ENCODE data around the gene LRCH4.
"Not testable (repeated sequence)": the region's sequence is repeated elsewhere in the genome, so short reads cannot be mapped to it uniquely, and the experiment has no call there.

Gene LRCH4

GRCh38 chr7:100568896-100569844 is 16.8 kb downstream of the LRCH4 start:
- no peak for DNase-seq (ENCODE audit: extremely low read depth, low read depth)
- TF ChIP-seq CTCF (IDR thresholded peaks at IDR 0.05; ENCODE audit: low read depth, low read length) = peak; percentile 18

GRCh38 chr7:100568176-100568895 is 17.6 kb downstream of the LRCH4 start:
- DNase-seq (ENCODE audit: extremely low read depth, low read depth) = no peak
- no peak for TF ChIP-seq CTCF (IDR thresholded peaks at IDR 0.05; ENCODE audit: low read depth, low read length)

GRCh38 chr7:100567751-100568175 is 18.2 kb downstream of the LRCH4 start:
- TF ChIP-seq CTCF (IDR thresholded peaks at IDR 0.05; ENCODE audit: low read depth, low read length) = no peak
- no peak for DNase-seq (ENCODE audit: extremely low read depth, low read depth)

GRCh38 chr7:100567031-100567730 is 18.7 kb downstream of the LRCH4 start:
- TF ChIP-seq CTCF (IDR thresholded peaks at IDR 0.05; ENCODE audit: low read depth, low read length) = no peak
- DNase-seq (ENCODE audit: extremely low read depth, low read depth) = no peak

- TF ChIP-seq CTCF (IDR thresholded peaks at IDR 0.05; ENCODE audit: low read depth, low read length) = no peak
- DNase-seq (ENCODE audit: extremely low read depth, low read depth) = no peak
These were observed 19.9 kb downstream of the LRCH4 start for GRCh38 chr7:100566018-100566531.

GRCh38 chr7:100565133-100565571 is 20.8 kb downstream of the LRCH4 start:
- TF ChIP-seq CTCF (IDR thresholded peaks at IDR 0.05; ENCODE audit: low read depth, low read length) = no peak
- DNase-seq (ENCODE audit: extremely low read depth, low read depth) = no peak

- not testable (repeated sequence) for DNase-seq (ENCODE audit: extremely low read depth, low read depth)
These were observed 21.5 kb downstream of the LRCH4 start for GRCh38 chr7:100564405-100564804.

Measured in AG09319 (cell line).